WERI-Rb-1 (cell line): Measurements from ENCODE around the gene SCN3B.
A peak's percentile ranks its signal among the peaks of the same experiment; 100 is the strongest.

ENCODE experiments used
- DNase-seq: peaks from one replicate; pipeline ENCODE4 v3.0.0-alpha.2; 2020
- H3K27ac ChIP-seq: fragments of 250-450 bp; sonication (Bioruptor Pico); 2 replicates; pipeline ENCODE4 v1.5.1; 2020; ENCODE audit warnings: mild to moderate bottlenecking, moderate library complexity
- H3K27me3 ChIP-seq: fragments of 250-450 bp; sonication (Bioruptor Pico); 2 replicates; pipeline ENCODE4 v1.5.1; 2021; ENCODE audit warnings: mild to moderate bottlenecking, low read depth, moderate library complexity; ENCODE audit not compliant: insufficient read depth, severe bottlenecking
- H3K36me3 ChIP-seq: fragments of 250-450 bp; sonication (Bioruptor Pico); 2 replicates; pipeline ENCODE4 v1.5.1; 2020; ENCODE audit warnings: mild to moderate bottlenecking, moderate library complexity
- H3K4me3 ChIP-seq: 2 replicates; pipeline ENCODE4 v1.5.1; 2011; ENCODE audit warnings: low read depth, mild to moderate bottlenecking, control low read depth, low read length
- H3K9me3 ChIP-seq: fragments of 250-450 bp; sonication (Bioruptor Pico); 2 replicates; pipeline ENCODE4 v1.5.1; 2021; ENCODE audit warnings: mild to moderate bottlenecking, moderate library complexity; ENCODE audit not compliant: severe bottlenecking
- TF ChIP-seq, protein P1 (sequence below): IDR thresholded peaks from 2 replicates; pipeline ENCODE4 v1.5.1; 2011; ENCODE audit warnings: low read depth, mild to moderate bottlenecking, control low read depth, inconsistent platforms, low read length

SCN3B gene

DNA sequence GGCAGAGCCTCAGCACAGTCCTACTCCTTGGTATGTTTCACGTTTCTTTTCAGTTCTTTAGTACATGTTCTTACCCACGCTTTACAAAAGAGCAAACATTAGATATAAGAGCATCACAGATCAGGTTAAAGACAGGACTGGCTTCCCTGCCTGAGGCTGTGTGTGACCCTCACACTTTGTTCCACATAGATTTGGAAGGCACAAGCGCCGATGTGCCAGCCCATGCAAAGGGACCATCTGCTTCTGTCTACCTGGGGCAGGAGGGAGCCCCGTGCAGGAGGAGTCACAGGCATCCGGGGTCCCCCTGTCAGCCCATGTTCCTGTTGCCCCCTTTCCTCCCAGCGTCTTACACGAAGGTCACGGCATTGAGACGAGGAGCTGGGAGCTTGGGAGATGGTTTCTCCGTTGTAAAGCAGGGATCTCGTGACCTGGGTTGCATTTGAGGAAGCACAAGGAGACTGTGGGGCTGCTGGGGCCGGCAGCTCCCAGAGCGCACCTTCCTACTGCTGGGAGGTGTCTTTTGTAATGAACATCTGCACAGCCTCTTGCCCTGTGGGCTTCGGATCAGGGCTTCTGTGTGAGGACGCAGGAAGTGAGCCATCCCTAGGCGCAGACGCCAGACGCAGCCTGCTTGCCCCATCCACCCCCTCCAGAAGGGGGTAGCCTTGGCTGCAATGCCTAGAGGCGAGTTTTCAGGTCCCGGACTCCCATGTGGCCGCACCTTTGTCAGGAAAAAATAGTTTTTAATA is 72.6 kb downstream of the SCN3B start:
- Histone ChIP-seq H3K4me3 (no peak overlapping the region), H3K36me3 (peaks cover 19% of the 10 kb centered on the region), H3K27me3 (no peaks in the 10 kb centered on the region), H3K9me3 (no peaks in the 10 kb centered on the region), H3K27ac (no peak overlapping the region)
- DNase-seq, result no peak
- TF ChIP-seq, protein P1, sequence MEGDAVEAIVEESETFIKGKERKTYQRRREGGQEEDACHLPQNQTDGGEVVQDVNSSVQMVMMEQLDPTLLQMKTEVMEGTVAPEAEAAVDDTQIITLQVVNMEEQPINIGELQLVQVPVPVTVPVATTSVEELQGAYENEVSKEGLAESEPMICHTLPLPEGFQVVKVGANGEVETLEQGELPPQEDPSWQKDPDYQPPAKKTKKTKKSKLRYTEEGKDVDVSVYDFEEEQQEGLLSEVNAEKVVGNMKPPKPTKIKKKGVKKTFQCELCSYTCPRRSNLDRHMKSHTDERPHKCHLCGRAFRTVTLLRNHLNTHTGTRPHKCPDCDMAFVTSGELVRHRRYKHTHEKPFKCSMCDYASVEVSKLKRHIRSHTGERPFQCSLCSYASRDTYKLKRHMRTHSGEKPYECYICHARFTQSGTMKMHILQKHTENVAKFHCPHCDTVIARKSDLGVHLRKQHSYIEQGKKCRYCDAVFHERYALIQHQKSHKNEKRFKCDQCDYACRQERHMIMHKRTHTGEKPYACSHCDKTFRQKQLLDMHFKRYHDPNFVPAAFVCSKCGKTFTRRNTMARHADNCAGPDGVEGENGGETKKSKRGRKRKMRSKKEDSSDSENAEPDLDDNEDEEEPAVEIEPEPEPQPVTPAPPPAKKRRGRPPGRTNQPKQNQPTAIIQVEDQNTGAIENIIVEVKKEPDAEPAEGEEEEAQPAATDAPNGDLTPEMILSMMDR, result no peak

DNA sequence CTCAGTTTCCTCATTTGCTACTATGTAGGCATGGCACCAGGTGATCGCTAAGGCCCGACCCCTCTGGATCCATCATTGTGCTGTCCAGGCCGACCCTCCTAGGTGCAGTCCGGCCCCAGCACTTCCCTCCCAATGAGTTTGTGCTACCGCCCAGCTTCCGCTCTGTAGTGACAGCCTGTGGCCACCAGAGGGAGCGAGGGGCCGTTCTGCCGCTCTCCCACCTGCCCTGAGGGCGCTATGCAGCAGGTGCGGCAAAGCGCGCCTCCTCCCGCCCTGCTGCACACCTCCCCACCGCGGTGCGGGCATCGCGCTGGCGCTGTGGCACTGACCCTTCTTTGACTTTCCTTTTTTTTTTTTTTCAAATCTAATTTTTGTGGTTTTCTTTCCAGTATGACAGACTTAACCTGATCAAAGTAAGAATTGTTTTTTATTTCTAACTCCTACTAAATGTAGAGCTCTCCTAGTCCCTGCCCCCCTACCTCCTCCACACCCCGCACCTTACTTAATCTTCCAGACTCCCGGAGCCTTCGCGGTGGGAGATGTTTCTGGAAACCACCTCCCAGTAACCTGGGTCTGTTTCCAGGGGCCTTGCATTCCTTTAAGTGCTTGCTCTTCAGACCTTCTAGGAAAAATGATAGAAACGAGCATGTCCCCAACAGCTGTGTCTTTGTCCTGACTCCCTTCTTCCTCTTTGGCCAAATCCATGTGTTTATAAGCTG is 73.7 kb downstream of the SCN3B start:
- Histone ChIP-seq H3K27me3 (no peaks in the 10 kb centered on the region), H3K27ac (peak overlapping the region; percentile 38; the same call in 1 of the 2 replicates), H3K36me3 (peaks cover 19% of the 10 kb centered on the region), H3K9me3 (no peaks in the 10 kb centered on the region), H3K4me3 (no peak overlapping the region)
- TF ChIP-seq, protein P1, result peak; percentile 98
- DNase-seq, result peak; percentile 81

DNA sequence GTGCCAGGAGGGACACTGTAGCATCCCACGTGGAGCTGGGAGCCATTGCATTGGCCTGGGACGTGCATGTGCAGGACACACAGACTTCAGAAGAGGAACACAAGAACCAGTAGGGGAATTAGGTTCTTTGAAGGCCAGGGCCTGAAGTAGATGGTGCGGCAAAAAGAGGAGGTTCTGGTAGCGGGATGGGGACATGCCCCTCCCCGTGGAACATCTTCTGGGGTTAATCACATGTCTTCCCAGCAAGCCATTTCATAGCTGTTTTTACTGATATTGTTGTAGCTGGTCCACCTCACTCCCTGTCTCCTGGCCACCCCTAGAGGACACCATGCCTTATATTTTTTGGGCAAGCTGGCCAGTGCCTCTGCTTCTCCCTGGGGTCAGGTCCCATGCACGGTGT is 74.3 kb downstream of the SCN3B start:
- DNase-seq, result no peak
- Histone ChIP-seq H3K4me3 (no peak overlapping the region), H3K27me3 (no peaks in the 10 kb centered on the region), H3K27ac (peak overlapping the region; percentile 80; the same call in 1 of the 2 replicates), H3K36me3 (peaks cover 19% of the 10 kb centered on the region), H3K9me3 (no peaks in the 10 kb centered on the region)
- TF ChIP-seq, protein P1, result no peak

DNA sequence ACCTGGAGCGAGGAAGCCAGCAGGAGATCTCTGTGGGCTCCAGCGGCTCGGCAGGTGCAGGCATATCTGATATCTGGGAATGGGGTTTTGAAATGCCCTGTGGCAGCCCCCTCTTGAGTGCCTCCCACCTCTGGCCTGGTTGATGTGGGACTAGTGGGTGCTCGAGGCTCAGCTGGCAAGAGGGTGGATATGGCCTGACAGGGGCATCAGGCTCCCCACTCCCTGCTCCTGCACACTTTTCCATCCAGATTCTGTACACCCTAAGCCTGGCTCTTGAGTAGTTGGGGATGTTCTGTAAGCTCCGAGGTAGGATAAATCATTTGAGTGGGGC is 75.0 kb downstream of the SCN3B start:
- TF ChIP-seq, protein P1, result no peak
- no peak overlapping the region for H3K4me3 ChIP-seq
- peaks cover 19% of the 10 kb centered on the region for H3K36me3 ChIP-seq
- no peaks in the 10 kb centered on the region for H3K27me3 ChIP-seq
- H3K9me3 ChIP-seq, result no peaks in the 10 kb centered on the region
- DNase-seq, result no peak
- peak overlapping the region; percentile 80 for H3K27ac ChIP-seq
